Upper lobe of left lung (tissue), 6 donors: Measurements from ENCODE around the gene COL6A6. TPM values are rescaled to one million over a fixed set of nuclear protein-coding genes. Genes with fewer than 3 reads are reported as not detected.
A peak's percentile ranks its signal among the peaks of the same experiment; 100 is the strongest.

Experiments
- ATAC-seq, 2 donors: fragments of 200-7000 bp; cut with Tn5 transposase; one replicate each; pipeline ENCODE4 v1.9.1; 2022; ENCODE audit warnings: mild to moderate bottlenecking in 2 of 2, moderate library complexity in 2 of 2; ENCODE audit not compliant: low FRiP score in 2 of 2
- DNase-seq, 2 donors: peaks; one replicate each; pipeline ENCODE4 v3.0.0-alpha.2; 2019 to 2020
- H3K27ac ChIP-seq, 4 donors: fragments of 200-600 bp; sonication (generic); one replicate each; pipeline ENCODE4 v1.5.1; 2016 to 2019
- H3K27me3 ChIP-seq, 4 donors: fragments of 200-600 bp; sonication (generic); one replicate each; pipeline ENCODE4 v1.5.1; 2017 to 2019
- H3K36me3 ChIP-seq, 4 donors: fragments of 200-600 bp; sonication (generic); one replicate each; pipeline ENCODE4 v1.5.1; 2016 to 2019
- H3K4me1 ChIP-seq, 4 donors: fragments of 200-600 bp; sonication (generic); one replicate each; pipeline ENCODE4 v1.5.1; 2018 to 2019
- H3K4me3 ChIP-seq, 4 donors: fragments of 200-600 bp; sonication (generic); one replicate each; pipeline ENCODE4 v1.5.1; 2017 to 2019; ENCODE audit warnings: mild to moderate bottlenecking in 2 of 4, moderate library complexity in 1 of 4
- H3K9me3 ChIP-seq, 4 donors: fragments of 200-600 bp; sonication (generic); one replicate each; pipeline ENCODE4 v1.5.1; 2018 to 2019
- EP300 ChIP-seq, 4 donors: sonication (generic); formaldehyde crosslinking; IDR thresholded peaks; one replicate each; pipeline ENCODE4 v1.5.1; 2017; ENCODE audit warnings: antibody characterized with exemption in 4 of 4, control low read depth in 2 of 4
- POLR2A ChIP-seq, 4 donors: fragments of 450-650 bp; IDR thresholded peaks; one replicate each; pipeline ENCODE4 v1.5.1; 2016 to 2017; ENCODE audit warnings: antibody characterized with exemption in 4 of 4, mild to moderate bottlenecking in 2 of 4
- POLR2AphosphoS5 ChIP-seq, 2 donors: sonication (generic); formaldehyde crosslinking; IDR thresholded peaks; one replicate each; pipeline ENCODE4 v1.5.1; 2017; ENCODE audit warnings: antibody characterized with exemption in 2 of 2
- WGBS, 2 donors: methylation state at CpG; one replicate each; pipeline ENCODE4 v1.1.5; 2017 to 2018; 5-methylcytosine and 5-hydroxymethylcytosine counted together
- total RNA-seq, 6 donors: library from RNA; depleted of rRNA in 4 of 6; stranded (reverse); fragments of >200 nt in 4 of 6; gene quantifications; one replicate each; pipeline versions ENCODE4 v1.1.0 to v1.2.1, GENCODE V29; 2016 to 2021
- TF ChIP-seq, protein P1 (sequence below), 6 experiments: fragments of 450-650 bp in 4 of 6; fragments of 200-600 bp in 2 of 6; sonication (generic) in 2 of 6; IDR thresholded peaks; one replicate each; pipeline ENCODE4 v1.5.1; 2016 to 2019; ENCODE audit warnings: antibody characterized with exemption in 6 of 6
- donor health status: DM: no; HTN: no; CAD: no; lungs with moderate emphysema.
- donor health status: DM: no; HTN: yes; CAD: no; lungs with severe emphysema.

COL6A6 gene
- total RNA-seq, 6 donors from 2014 or later = 2.3 to 20.1 (median 10.5) TPM

DNA sequence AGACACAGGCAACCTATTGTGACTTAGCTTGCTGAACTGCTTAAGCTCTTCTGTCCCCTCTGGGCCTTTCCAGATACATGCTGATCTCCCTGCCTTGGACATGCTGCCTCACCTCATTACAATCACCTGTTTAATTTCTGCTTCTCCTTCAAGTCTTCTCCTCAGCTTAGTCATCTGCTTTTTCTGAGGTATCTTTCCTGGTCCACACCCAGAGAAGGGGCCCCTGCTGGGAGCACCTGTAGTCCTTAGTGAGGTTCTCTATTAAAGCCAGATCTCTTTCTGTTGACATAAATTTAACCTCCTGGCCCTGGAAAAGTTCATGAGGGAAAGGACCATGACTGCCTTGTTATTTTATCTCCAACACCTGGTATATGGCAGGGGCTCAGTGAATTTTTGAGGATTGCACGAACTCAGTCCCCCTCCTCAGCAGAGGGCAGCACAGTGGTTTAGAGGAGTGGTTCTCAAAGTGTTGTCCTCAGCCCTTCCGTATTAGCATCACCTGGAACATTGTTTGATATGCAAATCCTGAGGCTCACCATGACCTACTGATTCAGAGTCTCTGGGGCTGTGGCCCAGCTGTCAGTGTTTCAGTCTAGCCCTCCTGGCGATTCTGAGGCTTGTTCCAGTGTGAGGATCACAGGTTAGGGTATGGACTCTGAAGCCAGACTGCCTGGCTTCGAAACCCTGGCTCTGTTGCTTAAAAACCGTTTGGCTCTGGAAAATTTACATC is 12.7 kb downstream of the COL6A6 start:
- TF ChIP-seq POLR2A (IDR thresholded peaks at IDR 0.05) (no peak), EP300 (IDR thresholded peaks at IDR 0.05) (no peak), POLR2AphosphoS5 (IDR thresholded peaks at IDR 0.05) (no peak)
- TF ChIP-seq, protein P1, sequence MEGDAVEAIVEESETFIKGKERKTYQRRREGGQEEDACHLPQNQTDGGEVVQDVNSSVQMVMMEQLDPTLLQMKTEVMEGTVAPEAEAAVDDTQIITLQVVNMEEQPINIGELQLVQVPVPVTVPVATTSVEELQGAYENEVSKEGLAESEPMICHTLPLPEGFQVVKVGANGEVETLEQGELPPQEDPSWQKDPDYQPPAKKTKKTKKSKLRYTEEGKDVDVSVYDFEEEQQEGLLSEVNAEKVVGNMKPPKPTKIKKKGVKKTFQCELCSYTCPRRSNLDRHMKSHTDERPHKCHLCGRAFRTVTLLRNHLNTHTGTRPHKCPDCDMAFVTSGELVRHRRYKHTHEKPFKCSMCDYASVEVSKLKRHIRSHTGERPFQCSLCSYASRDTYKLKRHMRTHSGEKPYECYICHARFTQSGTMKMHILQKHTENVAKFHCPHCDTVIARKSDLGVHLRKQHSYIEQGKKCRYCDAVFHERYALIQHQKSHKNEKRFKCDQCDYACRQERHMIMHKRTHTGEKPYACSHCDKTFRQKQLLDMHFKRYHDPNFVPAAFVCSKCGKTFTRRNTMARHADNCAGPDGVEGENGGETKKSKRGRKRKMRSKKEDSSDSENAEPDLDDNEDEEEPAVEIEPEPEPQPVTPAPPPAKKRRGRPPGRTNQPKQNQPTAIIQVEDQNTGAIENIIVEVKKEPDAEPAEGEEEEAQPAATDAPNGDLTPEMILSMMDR (IDR thresholded peaks at IDR 0.05) = no peak
- Histone ChIP-seq H3K9me3 (no peaks in the 10 kb centered on the region), H3K27ac (no peak overlapping the region), H3K4me1 (no peaks in the 10 kb centered on the region), H3K36me3 (no peaks in the 10 kb centered on the region), H3K27me3 (no peaks in the 10 kb centered on the region), H3K4me3 (no peak overlapping the region)
- DNase-seq (no peak), ATAC-seq (no peak)
- 62 to 71% methylated on average over 3 to 5 of the region's 5 CpGs for WGBS, 2 donors

DNA sequence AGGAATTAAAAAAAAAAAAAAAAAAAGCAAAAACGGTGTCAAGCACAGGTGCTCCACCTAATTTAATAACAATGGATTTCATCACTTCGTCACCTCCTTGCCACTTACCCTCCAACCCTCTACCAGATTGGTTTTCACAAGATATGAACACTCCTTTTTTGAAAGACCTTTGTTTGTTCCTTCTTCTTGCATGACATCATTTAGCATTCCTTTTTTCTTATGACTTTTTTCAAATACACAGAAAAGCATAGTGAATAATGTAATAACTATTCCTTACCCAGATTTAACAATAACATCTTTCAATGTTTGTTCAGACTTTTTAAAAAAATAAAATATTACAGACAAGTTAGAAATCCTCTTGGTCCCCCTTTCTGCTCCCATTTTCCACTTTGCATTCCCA is 16.3 kb downstream of the COL6A6 start:
- Histone ChIP-seq H3K9me3 (no peaks in the 10 kb centered on the region), H3K36me3 (no peaks in the 10 kb centered on the region), H3K27ac (no peak overlapping the region), H3K27me3 (no peaks in the 10 kb centered on the region), H3K4me1 (no peaks in the 10 kb centered on the region), H3K4me3 (no peak overlapping the region)
- WGBS, 2 donors = 57 to 66% methylated on average over 2 of the region's 2 CpGs
- ATAC-seq (no peak), DNase-seq (no peak)
- TF ChIP-seq, protein P1 (IDR thresholded peaks at IDR 0.05) = no peak
- TF ChIP-seq POLR2A (IDR thresholded peaks at IDR 0.05) = no peak
- TF ChIP-seq EP300 (IDR thresholded peaks at IDR 0.05) = no peak
- no peak for TF ChIP-seq POLR2AphosphoS5 (IDR thresholded peaks at IDR 0.05)

DNA sequence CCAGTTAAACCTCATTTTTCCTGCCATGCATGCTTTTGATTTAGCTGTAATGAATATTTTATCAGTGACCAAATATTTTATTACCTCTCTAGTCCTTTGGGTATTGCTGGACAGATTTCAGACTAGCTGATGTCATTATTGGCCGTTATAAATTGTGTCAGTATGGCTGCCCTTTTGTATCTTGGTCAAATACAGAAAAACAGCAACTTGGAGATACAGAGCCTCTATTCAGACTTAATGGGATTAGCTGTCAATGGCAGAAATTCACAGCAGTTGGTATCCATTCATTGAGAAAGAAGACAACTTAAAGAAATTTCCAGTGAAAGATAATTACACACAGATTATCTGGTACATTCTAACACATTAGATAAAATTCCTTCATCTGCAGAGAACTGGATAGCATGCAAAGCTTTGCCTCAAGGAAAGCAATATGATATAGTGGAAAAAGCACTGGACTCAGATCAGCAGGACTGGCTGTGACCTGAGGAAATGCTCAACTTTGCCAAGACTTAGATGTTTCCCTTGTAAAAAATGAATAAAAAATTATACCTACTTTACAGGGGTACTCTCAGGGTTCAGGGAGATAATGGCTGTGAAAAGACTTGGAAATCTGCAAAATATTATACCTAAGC is 20.8 kb downstream of the COL6A6 start:
- Histone ChIP-seq H3K4me1 (no peaks in the 10 kb centered on the region), H3K4me3 (no peak overlapping the region), H3K36me3 (no peaks in the 10 kb centered on the region), H3K9me3 (no peaks in the 10 kb centered on the region), H3K27ac (no peak overlapping the region), H3K27me3 (no peaks in the 10 kb centered on the region)
- ATAC-seq (peak in 1 of 2 donors; percentile 63), DNase-seq (no peak)
- TF ChIP-seq, protein P1 (IDR thresholded peaks at IDR 0.05) = no peak
- TF ChIP-seq POLR2A (IDR thresholded peaks at IDR 0.05) (no peak), POLR2AphosphoS5 (IDR thresholded peaks at IDR 0.05) (no peak), EP300 (IDR thresholded peaks at IDR 0.05) (no peak)
- WGBS, 2 donors = 43 to 48% methylated on average over 1 of the region's 1 CpG

DNA sequence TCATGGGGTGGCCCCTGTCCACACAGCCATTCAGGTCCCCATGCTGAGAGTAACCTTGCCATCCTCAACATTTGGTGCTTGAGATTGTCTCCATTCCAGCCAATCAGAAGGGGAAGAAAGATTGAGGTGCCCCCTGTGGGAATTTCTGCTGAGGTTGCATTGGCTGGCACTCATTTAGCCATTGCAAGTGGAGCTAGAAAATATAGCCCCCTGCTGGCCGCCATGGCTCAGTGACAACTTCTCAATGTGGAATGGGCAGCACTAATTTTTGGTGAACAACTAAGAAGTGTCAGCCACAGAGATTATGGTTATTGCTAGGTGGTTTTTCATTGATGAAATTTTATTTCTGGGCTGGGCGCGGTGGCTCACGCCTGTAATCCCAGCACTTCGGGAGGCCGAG is 22.0 kb downstream of the COL6A6 start:
- Histone ChIP-seq H3K4me1 (no peaks in the 10 kb centered on the region), H3K27me3 (no peaks in the 10 kb centered on the region), H3K27ac (no peak overlapping the region), H3K36me3 (no peaks in the 10 kb centered on the region), H3K4me3 (no peak overlapping the region), H3K9me3 (no peaks in the 10 kb centered on the region)
- DNase-seq (peak; percentile 15 to 34), ATAC-seq (peak; percentile 38 to 72)
- TF ChIP-seq POLR2A (IDR thresholded peaks at IDR 0.05) (no peak), EP300 (IDR thresholded peaks at IDR 0.05) (no peak)
- TF ChIP-seq, protein P1 (IDR thresholded peaks at IDR 0.05) = peak; percentile 19 to 60 (median 54)
- 71 to 84% methylated on average over 6 of the region's 6 CpGs for WGBS, 2 donors
